Mucosa of rectum (tissue), 2 donors: ENCODE measurements around the gene TGM1.
"Not testable (repeated sequence)": the region's sequence is repeated elsewhere in the genome, so short reads cannot be mapped to it uniquely, and the experiment has no call there.

ENCODE experiments used
- H3K27ac ChIP-seq, 2 donors: one replicate each; pipeline ENCODE4 v1.7.0; 2013; ENCODE audit warnings: inconsistent platforms in 2 of 2, low read depth in 2 of 2, low read length in 2 of 2
- H3K27me3 ChIP-seq, 2 donors: one replicate each; pipeline ENCODE4 v1.7.0; 2013; ENCODE audit warnings: low read length in 2 of 2; ENCODE audit not compliant: control insufficient read depth in 2 of 2, insufficient read depth in 2 of 2
- H3K36me3 ChIP-seq, 2 donors: one replicate each; pipeline ENCODE4 v1.7.0; 2013; ENCODE audit warnings: low read length in 2 of 2; ENCODE audit not compliant: control insufficient read depth in 2 of 2, insufficient read depth in 2 of 2
- H3K4me1 ChIP-seq, 2 donors: one replicate each; pipeline ENCODE4 v1.7.0; 2013; ENCODE audit warnings: low read length in 2 of 2, mild to moderate bottlenecking in 1 of 2; ENCODE audit not compliant: control insufficient read depth in 2 of 2, insufficient read depth in 2 of 2
- H3K4me3 ChIP-seq, 2 donors: one replicate each; pipeline ENCODE4 v1.7.0; 2013; ENCODE audit warnings: low read length in 2 of 2
- H3K9ac ChIP-seq, 2 donors: one replicate each; pipeline ENCODE4 v1.7.0; 2013; ENCODE audit warnings: low read length in 2 of 2, low read depth in 1 of 2, mild to moderate bottlenecking in 1 of 2
- H3K9me3 ChIP-seq, 2 donors: one replicate each; pipeline ENCODE4 v1.7.0; 2013; ENCODE audit warnings: low read length in 2 of 2; ENCODE audit not compliant: control insufficient read depth in 2 of 2
- donor health status: healthy.
- donor health status: Normal muscosa, but diverticular disease.

Gene TGM1

GRCh38 chr14:24219521-24219920 lies 43.5 kb downstream of the TGM1 start:
- H3K36me3 ChIP-seq = peaks cover 5 to 7% of the 10 kb centered on the region in 2 donors
- H3K9ac ChIP-seq = no peak overlapping the region
- no peak overlapping the region for H3K27ac ChIP-seq
- no peaks in the 10 kb centered on the region for H3K9me3 ChIP-seq
- peaks cover 0 to 4% of the 10 kb centered on the region in 2 donors for H3K4me1 ChIP-seq
- no peaks in the 10 kb centered on the region for H3K27me3 ChIP-seq
- no peak overlapping the region for H3K4me3 ChIP-seq

- no peaks in the 10 kb centered on the region for H3K9me3 ChIP-seq
- no peaks in the 10 kb centered on the region for H3K27me3 ChIP-seq
- no peak overlapping the region for H3K27ac ChIP-seq
- H3K4me3 ChIP-seq = no peak overlapping the region
- peaks cover 7 to 8% of the 10 kb centered on the region in 2 donors for H3K36me3 ChIP-seq
- peaks cover 0 to 4% of the 10 kb centered on the region in 2 donors for H3K4me1 ChIP-seq
- no peak overlapping the region for H3K9ac ChIP-seq
Measured at GRCh38 chr14:24219080-24219479, 43.9 kb downstream of the TGM1 start.

- not testable (repeated sequence) for H3K36me3 ChIP-seq, H3K4me3 ChIP-seq, H3K9ac ChIP-seq, H3K27ac ChIP-seq, H3K27me3 ChIP-seq, H3K9me3 ChIP-seq
- H3K4me1 ChIP-seq = peaks cover 6 to 12% of the 10 kb centered on the region in 2 donors
Measured at GRCh38 chr14:24216876-24217275, 46.1 kb downstream of the TGM1 start.

GRCh38 chr14:24216345-24216699 lies 46.7 kb downstream of the TGM1 start:
- H3K27ac ChIP-seq = peak overlapping the region in 1 of 2 donors; percentile 97
- H3K4me1 ChIP-seq = peaks cover 6 to 12% of the 10 kb centered on the region in 2 donors
- no peaks in the 10 kb centered on the region for H3K27me3 ChIP-seq
- peak overlapping the region in 1 of 2 donors; percentile 78 for H3K9ac ChIP-seq
- H3K36me3 ChIP-seq = peaks cover 10 to 11% of the 10 kb centered on the region in 2 donors
- H3K4me3 ChIP-seq = peak overlapping the region; percentile 84 to 99
- no peaks in the 10 kb centered on the region for H3K9me3 ChIP-seq

- Histone ChIP-seq H3K27me3 (no peaks in the 10 kb centered on the region), H3K4me3 (peak within 1 kb of the TSS; percentile 84 to 99), H3K9ac (peak within 1 kb of the TSS; percentile 78 to 96), H3K27ac (peak within 1 kb of the TSS; percentile 84 to 97), H3K36me3 (peaks cover 13% of the 10 kb centered on the region in 2 donors), H3K4me1 (peaks cover 6 to 12% of the 10 kb centered on the region in 2 donors), H3K9me3 (no peaks in the 10 kb centered on the region)
Measured at GRCh38 chr14:24215495-24216344, 47.3 kb downstream of the TGM1 start, which contains the start of gene MDP1. Gene MDP1, minus strand, starts transcription at chr14:24216066. Its CDS starts 111 bp downstream, at chr14:24215955.

- Histone ChIP-seq H3K36me3 (peaks cover 30% of the 10 kb centered on the region in 2 donors), H3K4me3 (peak overlapping the region; percentile 82 to 91), H3K9ac (peak overlapping the region; percentile 95 to 98), H3K27me3 (no peaks in the 10 kb centered on the region), H3K4me1 (peaks cover 6 to 12% of the 10 kb centered on the region in 2 donors), H3K27ac (peak overlapping the region; percentile 99), H3K9me3 (no peaks in the 10 kb centered on the region)
Measured at GRCh38 chr14:24213866-24214662, 48.9 kb downstream of the TGM1 start.

- Histone ChIP-seq H3K9me3 (no peaks in the 10 kb centered on the region), H3K36me3 (peaks cover 30 to 34% of the 10 kb centered on the region in 2 donors), H3K27me3 (no peaks in the 10 kb centered on the region), H3K27ac (peak within 1 kb of the TSS; percentile 99), H3K9ac (peak within 1 kb of the TSS; percentile 95 to 98), H3K4me3 (peak within 1 kb of the TSS; percentile 82 to 91), H3K4me1 (peaks cover 6 to 12% of the 10 kb centered on the region in 2 donors)
Measured at GRCh38 chr14:24212924-24213865, 49.8 kb downstream of the TGM1 start, which contains the start of gene CHMP4A. Gene CHMP4A, minus strand, starts transcription at chr14:24213488. Its CDS starts 49 bp downstream, at chr14:24213439.

GRCh38 chr14:24211311-24211710 lies 51.7 kb downstream of the TGM1 start:
- peaks cover 6 to 12% of the 10 kb centered on the region in 2 donors for H3K4me1 ChIP-seq
- H3K9ac ChIP-seq = no peak overlapping the region
- no peaks in the 10 kb centered on the region for H3K9me3 ChIP-seq
- H3K4me3 ChIP-seq = no peak overlapping the region
- H3K27ac ChIP-seq = no peak overlapping the region
- no peaks in the 10 kb centered on the region for H3K27me3 ChIP-seq
- H3K36me3 ChIP-seq = peaks cover 45 to 46% of the 10 kb centered on the region in 2 donors

- H3K9me3 ChIP-seq = no peaks in the 10 kb centered on the region
- no peak overlapping the region for H3K27ac ChIP-seq
- H3K36me3 ChIP-seq = peaks cover 56 to 61% of the 10 kb centered on the region in 2 donors
- H3K4me1 ChIP-seq = peaks cover 0 to 3% of the 10 kb centered on the region in 2 donors
- no peak overlapping the region for H3K9ac ChIP-seq
- no peaks in the 10 kb centered on the region for H3K27me3 ChIP-seq
- no peak overlapping the region for H3K4me3 ChIP-seq
Measured at GRCh38 chr14:24207625-24208024, 55.4 kb downstream of the TGM1 start.
